ENCODE results near the gene DLX3.

DLX3 gene

DNA sequence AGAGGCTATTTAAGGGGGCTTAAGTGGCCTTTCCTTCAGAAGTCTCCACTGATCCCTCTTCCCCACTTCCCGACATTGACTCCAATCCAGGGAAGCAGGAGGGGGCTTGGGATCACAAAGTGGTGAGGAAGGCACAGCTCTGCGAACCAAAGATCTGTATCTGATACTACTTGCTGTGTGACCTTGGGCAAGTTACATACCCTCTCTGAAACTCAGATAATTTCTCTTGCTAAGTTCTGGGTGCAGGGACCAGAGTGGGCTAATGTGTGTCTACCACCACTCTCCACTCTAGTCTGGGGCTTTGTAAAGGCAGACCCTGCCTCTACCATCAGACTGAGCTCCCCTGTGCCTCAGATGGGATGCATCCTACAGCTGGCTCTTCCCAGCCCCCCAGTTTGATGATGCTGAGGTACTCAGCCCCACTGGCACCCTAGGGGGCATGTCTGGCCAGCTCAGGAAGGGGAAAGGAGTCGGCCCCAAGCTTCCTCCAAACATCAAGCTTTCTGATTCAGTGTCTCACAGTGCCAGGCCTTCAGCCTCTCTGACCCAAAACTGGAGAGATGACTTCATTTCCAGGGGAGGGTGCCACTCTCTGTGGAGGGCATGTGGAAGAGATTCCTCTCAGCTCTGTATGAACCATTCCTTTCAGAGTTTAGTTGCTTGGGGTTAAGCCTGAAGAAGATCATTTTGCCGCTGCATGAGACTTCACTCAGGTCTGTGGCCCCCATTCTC, 15.1 kb downstream of the DLX3 start:
- no peaks in the 10 kb centered on the region for H3K36me3 ChIP-seq

GRCh38 chr17:49978501-49978900, 16.5 kb downstream of the DLX3 start:
- TF ChIP-seq CTCF (IDR thresholded peaks at IDR 0.05; ENCODE audit: low read depth, low read length), result no peak
- Histone ChIP-seq H3K9me3 (no peaks in the 10 kb centered on the region), H3K27me3 (peaks cover 11% of the 10 kb centered on the region), H3K4me3 (ENCODE audit: low read depth, low read length) (no peak overlapping the region), H3K36me3 (no peaks in the 10 kb centered on the region), H3K4me1 (0 out of 2 replicates have a peak, but pooled peaks cover 2% of the 10 kb centered on the region)
- DNase-seq, result no peak

More for the DNA sequence above, 15.1 kb downstream of the DLX3 start:
- H3K9me3 ChIP-seq, result no peaks in the 10 kb centered on the region
- no peak overlapping the region for H3K4me3 ChIP-seq (ENCODE audit: low read depth, low read length)
- 0 out of 2 replicates have a peak, but pooled peaks cover 2% of the 10 kb centered on the region for H3K4me1 ChIP-seq
- H3K27me3 ChIP-seq, result peaks cover under 1% of the 10 kb centered on the region; the same call in 1 of the 2 replicates
- no peak for TF ChIP-seq CTCF (IDR thresholded peaks at IDR 0.05; ENCODE audit: low read depth, low read length)
- DNase-seq, result no peak

- Histone ChIP-seq H3K9me3 (no peaks in the 10 kb centered on the region), H3K4me1 (0 out of 2 replicates have a peak, but pooled peaks cover 2% of the 10 kb centered on the region), H3K27me3 (peaks cover 19% of the 10 kb centered on the region), H3K36me3 (no peaks in the 10 kb centered on the region), H3K4me3 (ENCODE audit: low read depth, low read length) (no peak overlapping the region)
- TF ChIP-seq CTCF (IDR thresholded peaks at IDR 0.05; ENCODE audit: low read depth, low read length), result no peak
- no peak for DNase-seq
Observed at GRCh38 chr17:49977463-49978389, 17.3 kb downstream of the DLX3 start.

DNA sequence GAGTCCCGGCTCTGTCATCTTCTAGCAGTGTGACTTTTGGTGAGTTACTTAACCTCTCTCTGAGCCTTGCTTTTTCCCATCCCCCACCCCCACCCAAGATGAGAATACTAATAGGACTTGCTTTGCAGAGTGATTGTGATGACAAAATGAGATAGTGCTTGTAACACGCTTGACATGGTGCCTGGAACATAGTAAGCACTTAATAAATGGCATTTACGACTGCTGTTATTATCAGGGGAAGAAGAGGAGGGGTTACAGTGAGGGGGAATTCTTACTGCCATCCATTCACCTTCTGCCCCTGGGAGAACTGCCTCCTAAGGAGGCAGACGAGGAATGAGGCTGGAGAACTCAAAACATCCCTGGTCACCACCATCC, 18.2 kb downstream of the DLX3 start:
- H3K36me3 ChIP-seq, result no peaks in the 10 kb centered on the region
- no peak for DNase-seq
- no peak for TF ChIP-seq CTCF (IDR thresholded peaks at IDR 0.05; ENCODE audit: low read depth, low read length)
- peaks cover 28% of the 10 kb centered on the region for H3K27me3 ChIP-seq
- no peak overlapping the region for H3K4me3 ChIP-seq (ENCODE audit: low read depth, low read length)
- H3K4me1 ChIP-seq, result 0 out of 2 replicates have a peak, but pooled peaks cover 2% of the 10 kb centered on the region
- no peaks in the 10 kb centered on the region for H3K9me3 ChIP-seq

DNA sequence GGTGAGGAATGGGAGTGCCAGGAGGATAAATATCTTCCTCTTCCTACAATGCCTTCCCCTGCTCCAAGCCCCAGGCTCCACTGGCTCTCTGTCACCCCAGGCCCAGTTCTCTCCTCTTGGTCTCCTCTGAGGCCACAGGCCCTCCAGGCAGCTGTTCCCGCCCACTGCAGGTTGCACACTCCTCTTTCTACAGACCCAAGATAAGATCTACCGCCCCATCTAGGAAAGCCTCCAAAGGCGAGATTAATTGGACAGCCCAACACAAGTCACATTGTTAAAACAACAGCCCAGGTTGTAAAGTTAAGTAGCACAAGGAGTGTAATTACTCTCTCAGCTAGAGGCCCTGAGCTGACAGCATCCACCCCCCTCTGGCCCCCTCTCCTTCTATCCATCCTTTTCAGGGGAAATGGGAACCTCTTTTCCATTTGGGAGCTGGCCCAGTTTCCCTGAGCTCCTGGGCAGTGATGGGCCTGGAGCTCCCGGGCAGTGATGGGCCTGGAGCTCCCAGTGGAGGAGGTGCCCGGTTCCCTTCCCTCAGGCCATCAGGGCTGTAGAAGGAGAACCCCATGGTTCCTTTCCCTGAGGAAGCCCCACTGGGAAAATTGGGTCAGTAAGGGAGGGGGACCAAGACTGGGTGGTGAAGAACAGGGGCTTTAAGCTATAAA, 18.7 kb downstream of the DLX3 start:
- 0 out of 2 replicates have a peak, but pooled peaks cover 2% of the 10 kb centered on the region for H3K4me1 ChIP-seq
- TF ChIP-seq CTCF (IDR thresholded peaks at IDR 0.05; ENCODE audit: low read depth, low read length), result no peak
- no peaks in the 10 kb centered on the region for H3K36me3 ChIP-seq
- no peak overlapping the region for H3K4me3 ChIP-seq (ENCODE audit: low read depth, low read length)
- no peak for DNase-seq
- no peaks in the 10 kb centered on the region for H3K9me3 ChIP-seq
- peaks cover 33% of the 10 kb centered on the region for H3K27me3 ChIP-seq
